ENCODE data around the gene PIAS2.

DNA sequence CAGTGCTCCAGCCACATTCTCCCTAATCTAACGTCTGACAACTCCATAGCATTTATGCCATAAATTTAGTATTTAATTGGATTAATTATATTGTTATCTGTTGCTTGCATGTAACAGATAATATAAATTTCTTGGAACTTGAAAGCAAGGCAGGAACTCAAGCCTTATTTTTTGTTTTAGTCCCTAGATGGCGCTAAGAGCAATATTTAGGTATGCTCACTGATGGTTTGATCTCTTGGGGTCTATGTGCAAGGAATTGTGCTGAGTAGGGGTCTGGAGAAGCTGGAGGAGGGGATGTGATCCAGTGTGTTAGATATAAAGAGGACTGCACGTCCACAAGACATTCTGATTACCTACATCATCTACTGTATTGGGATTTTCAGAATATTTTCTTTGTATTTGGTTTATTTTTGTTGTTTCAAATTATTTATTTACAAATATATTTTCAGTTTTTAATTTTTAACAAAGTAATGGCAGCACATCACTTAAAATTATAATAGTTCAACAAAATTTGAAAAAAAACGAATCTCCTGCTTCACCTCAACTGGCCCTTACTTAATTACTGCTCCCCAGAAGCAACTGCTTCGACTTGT lies 32.9 kb upstream of the PIAS2 start:
- TF ChIP-seq, protein P1, sequence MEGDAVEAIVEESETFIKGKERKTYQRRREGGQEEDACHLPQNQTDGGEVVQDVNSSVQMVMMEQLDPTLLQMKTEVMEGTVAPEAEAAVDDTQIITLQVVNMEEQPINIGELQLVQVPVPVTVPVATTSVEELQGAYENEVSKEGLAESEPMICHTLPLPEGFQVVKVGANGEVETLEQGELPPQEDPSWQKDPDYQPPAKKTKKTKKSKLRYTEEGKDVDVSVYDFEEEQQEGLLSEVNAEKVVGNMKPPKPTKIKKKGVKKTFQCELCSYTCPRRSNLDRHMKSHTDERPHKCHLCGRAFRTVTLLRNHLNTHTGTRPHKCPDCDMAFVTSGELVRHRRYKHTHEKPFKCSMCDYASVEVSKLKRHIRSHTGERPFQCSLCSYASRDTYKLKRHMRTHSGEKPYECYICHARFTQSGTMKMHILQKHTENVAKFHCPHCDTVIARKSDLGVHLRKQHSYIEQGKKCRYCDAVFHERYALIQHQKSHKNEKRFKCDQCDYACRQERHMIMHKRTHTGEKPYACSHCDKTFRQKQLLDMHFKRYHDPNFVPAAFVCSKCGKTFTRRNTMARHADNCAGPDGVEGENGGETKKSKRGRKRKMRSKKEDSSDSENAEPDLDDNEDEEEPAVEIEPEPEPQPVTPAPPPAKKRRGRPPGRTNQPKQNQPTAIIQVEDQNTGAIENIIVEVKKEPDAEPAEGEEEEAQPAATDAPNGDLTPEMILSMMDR (IDR thresholded peaks at IDR 0.05), result peak in 2 of 6 experiments; percentile 5 to 33
- no peak for TF ChIP-seq POLR2A (IDR thresholded peaks at IDR 0.05)
